Measurements from ENCODE around the gene CXCR6. TPM values are rescaled to one million over a fixed set of nuclear protein-coding genes. Genes with fewer than 3 reads are reported as not detected.
"Not testable (repeated sequence)": the region's sequence is repeated elsewhere in the genome, so short reads cannot be mapped to it uniquely, and the experiment has no call there.

The CXCR6 gene
- total RNA-seq, 2 donors from 2014 or later: 4.0 to 5.3 TPM

GRCh38 chr3:45994419-45995235, 51.4 kb downstream of the CXCR6 start:
- Mint-ChIP-seq H3K36me3 (peaks cover 7% of the 10 kb centered on the region), H3K27me3 (peaks cover 0 to 1% of the 10 kb centered on the region in 2 donors), H3K27ac (peak overlapping the region; percentile 84 to 87), H3K4me3 (peak overlapping the region; percentile 85), H3K4me1 (ENCODE audit: low read depth in 2 of 2) (peaks cover 40 to 48% of the 10 kb centered on the region in 2 donors), H3K9me3 (no peaks in the 10 kb centered on the region)
- ATAC-seq: peak; percentile 69 to 76
- peak; percentile 80 for DNase-seq (ENCODE audit: low spot score)

DNA sequence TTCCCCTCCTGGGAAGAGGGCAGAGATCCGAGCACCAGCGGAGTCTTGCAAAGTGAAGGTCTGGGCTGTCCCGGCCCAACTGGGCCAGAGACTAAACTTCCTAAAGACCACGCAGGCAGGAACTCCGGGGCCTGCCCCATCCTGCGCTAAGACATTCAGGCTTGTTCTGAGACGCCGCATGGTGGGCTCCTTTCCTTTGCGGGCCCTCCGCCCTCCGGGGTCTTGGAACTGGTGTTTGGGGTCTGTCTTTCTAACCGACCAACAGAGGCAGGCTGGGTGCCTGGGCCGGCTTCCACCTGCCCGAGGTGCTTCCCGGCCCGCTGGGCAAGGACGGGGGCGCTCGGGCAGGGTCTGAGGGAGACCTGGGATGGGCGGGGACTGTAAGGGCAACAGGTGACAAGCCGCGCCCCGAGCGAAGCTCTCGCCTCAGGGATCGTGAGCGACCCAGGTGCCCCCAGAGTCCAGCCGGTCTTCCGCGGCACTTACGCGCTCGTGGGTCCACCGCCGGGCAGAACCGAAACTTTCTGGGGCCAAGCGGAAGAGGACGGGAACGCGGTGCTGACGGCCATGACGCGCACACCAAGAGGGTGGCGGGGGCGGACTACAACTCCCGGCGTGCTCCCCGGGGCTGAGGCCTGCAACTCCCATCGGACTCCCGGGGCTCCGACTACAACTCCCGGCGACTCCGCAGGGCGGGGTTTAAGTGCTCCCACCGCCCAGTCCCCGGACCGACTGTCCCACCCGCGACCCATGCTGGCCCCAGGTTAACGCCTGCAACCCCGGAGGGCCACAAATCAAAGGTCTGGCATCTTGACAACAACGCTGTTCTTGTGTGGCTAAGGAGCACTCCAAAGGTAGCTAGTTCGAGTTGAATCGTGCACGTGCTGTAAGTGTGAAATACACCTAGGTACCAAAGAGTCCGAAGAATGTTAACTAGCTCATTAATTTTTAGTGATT, 52.2 kb downstream of the CXCR6 start, which contains the start of gene FYCO1:
Gene FYCO1, minus strand, starts transcription at position 589 of the 957 bp plus-strand sequence. CDS start 10,914 bp downstream, outside the sequence.
- Mint-ChIP-seq H3K36me3 (peaks cover 7% of the 10 kb centered on the region), H3K4me3 (peak within 1 kb of the TSS; percentile 85), H3K9me3 (no peaks in the 10 kb centered on the region), H3K27ac (peak within 1 kb of the TSS; percentile 84 to 87), H3K4me1 (ENCODE audit: low read depth in 2 of 2) (peaks cover 37 to 39% of the 10 kb centered on the region in 2 donors), H3K27me3 (peaks cover 0 to 6% of the 10 kb centered on the region in 2 donors)
- peak; percentile 90 to 94 for ATAC-seq
- DNase-seq (ENCODE audit: low spot score): peak; percentile 95

DNA sequence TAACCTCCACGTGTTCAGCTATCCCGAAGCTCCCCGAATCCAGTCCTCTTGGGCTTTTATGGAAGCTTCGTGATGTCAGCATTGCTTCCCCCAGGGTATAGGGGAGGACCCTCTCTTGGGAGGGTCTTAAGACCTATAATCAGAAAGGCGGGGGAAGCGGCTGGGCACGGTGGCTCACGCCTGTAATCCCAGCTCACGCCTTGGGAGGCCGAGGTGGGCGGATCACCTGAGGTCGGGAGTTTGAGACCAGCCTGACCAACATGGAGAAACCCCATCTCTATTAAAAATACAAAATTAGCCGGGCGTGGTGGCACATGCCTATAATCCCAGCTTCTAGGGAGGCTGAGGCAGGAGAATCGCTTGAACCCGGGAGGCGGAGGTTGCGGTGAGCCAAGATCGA, 54.2 kb downstream of the CXCR6 start:
- H3K4me3 Mint-ChIP-seq; ATAC-seq; DNase-seq (ENCODE audit: low spot score); H3K36me3 Mint-ChIP-seq; H3K27me3 Mint-ChIP-seq; H3K9me3 Mint-ChIP-seq: not testable (repeated sequence)
- H3K27ac Mint-ChIP-seq: peak overlapping the region in 1 of 2 donors; percentile 36
- H3K4me1 Mint-ChIP-seq (ENCODE audit: low read depth in 2 of 2): peaks cover 23% of the 10 kb centered on the region in 2 donors

DNA sequence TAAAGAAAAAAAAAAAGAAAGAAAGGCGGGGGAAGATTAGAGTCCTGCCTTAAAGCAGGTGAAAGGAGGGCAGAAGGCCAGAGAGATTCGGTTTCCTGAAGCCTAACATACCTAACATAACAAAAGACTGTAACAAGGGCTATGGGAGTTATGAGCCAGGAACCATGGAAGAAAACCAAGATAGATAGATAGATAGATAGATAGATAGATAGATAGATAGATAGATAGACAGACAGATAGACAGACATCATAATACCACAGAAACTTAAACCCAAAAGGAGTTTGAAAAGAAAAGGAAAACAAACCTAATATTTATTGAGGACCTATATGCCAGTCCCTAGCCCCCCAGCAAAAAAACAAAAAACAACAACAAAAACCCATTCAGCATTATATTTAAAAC, 54.7 kb downstream of the CXCR6 start:
- no peak overlapping the region for H3K4me3 Mint-ChIP-seq

More for the DNA sequence above, 54.7 kb downstream of the CXCR6 start:
- Mint-ChIP-seq H3K36me3 (peaks cover 1% of the 10 kb centered on the region), H3K4me1 (ENCODE audit: low read depth in 2 of 2) (peaks cover 18 to 19% of the 10 kb centered on the region in 2 donors), H3K9me3 (no peaks in the 10 kb centered on the region), H3K27me3 (peaks cover 0 to 6% of the 10 kb centered on the region in 2 donors), H3K27ac (peak overlapping the region in 1 of 2 donors; percentile 36)
- no peak for DNase-seq (ENCODE audit: low spot score)
- ATAC-seq: no peak

Other genes with a start within 250 kb of the CXCR6 start
- gene SLC6A20, start 146.9 kb upstream of the CXCR6 start, total RNA-seq: not detected
- 1 to 10 TPM; 6.7 to 7.1 TPM for gene LZTFL1, start 101.3 kb upstream of the CXCR6 start, total RNA-seq
- gene CCR9, start 56.9 kb upstream of the CXCR6 start, total RNA-seq: not detected
- 10 to 100 TPM; 14.6 to 30.3 TPM for gene FYCO1, start 52.4 kb downstream of the CXCR6 start, total RNA-seq
- not detected for gene XCR1, start 84.0 kb downstream of the CXCR6 start, total RNA-seq

Data from natural killer cell treated with Interleukin-12 subunit alpha and Interleukin-12 subunit beta and Interleukin-15 and Interleukin-18, amount 100 ng/mL, for 72 hours (primary cell).